Suprapubic skin (tissue), 4 donors: ENCODE data around the gene KIF12.

Experiments used
- CTCF ChIP-seq, 2 donors: fragments of 200-600 bp in 1 of 2; fragments of 450-650 bp in 1 of 2; sonication (generic) in 1 of 2; IDR thresholded peaks; one replicate each; pipeline ENCODE4 v1.5.1; 2016 to 2019; ENCODE audit warnings: antibody characterized with exemption in 2 of 2, mild to moderate bottlenecking in 1 of 2, moderate library complexity in 1 of 2
- EP300 ChIP-seq: sonication (generic); formaldehyde crosslinking; IDR thresholded peaks from one replicate; pipeline ENCODE4 v1.6.1; 2017; ENCODE audit warnings: antibody characterized with exemption
- POLR2A ChIP-seq, 2 donors: fragments of 450-650 bp; IDR thresholded peaks; one replicate each; pipeline ENCODE4 v1.6.1; 2017; ENCODE audit warnings: antibody characterized with exemption in 2 of 2, mild to moderate bottlenecking in 2 of 2, moderate library complexity in 2 of 2
- POLR2AphosphoS5 ChIP-seq, 3 donors: sonication (generic); formaldehyde crosslinking; IDR thresholded peaks; one replicate each; pipeline ENCODE4 v1.6.1; 2017; ENCODE audit warnings: antibody characterized with exemption in 3 of 3

GRCh38 chr9:114058688-114059046 is 40.4 kb downstream of the KIF12 start:
- TF ChIP-seq CTCF (IDR thresholded peaks at IDR 0.05) (no peak), POLR2AphosphoS5 (IDR thresholded peaks at IDR 0.05) (no peak), EP300 (no peak), POLR2A (IDR thresholded peaks at IDR 0.05) (no peak)
